Osteoblast (primary cell): ENCODE results near the gene CDH1. TPM values are rescaled to one million over a fixed set of nuclear protein-coding genes. Genes with fewer than 3 reads are reported as not detected.

ENCODE experiments used
- small RNA-seq: library from RNA; depleted of rRNA; stranded (forward); fragments of <200 nt; gene quantifications from one replicate; pipeline ENCODE3, GENCODE V24; 2012
- total RNA-seq: library from RNA; depleted of rRNA; stranded (reverse); fragments of >200 nt; gene quantifications from 2 replicates; pipeline ENCODE4 v1.2.3, GENCODE V29; 2012

The CDH1 gene
- total RNA-seq, 1 donor, result 1.1 TPM

Small RNA genes lying within 50 kb of the gene (small RNA-seq; reads per million reads assigned to genes)
- not detected for gene RNA5SP429

Other genes with a start within 250 kb of the CDH1 start
- 39.5 and 41.3 TPM in 2 replicates for gene ZFP90, start 198.0 kb upstream of the CDH1 start, total RNA-seq
- gene CDH3, start 92.0 kb upstream of the CDH1 start, total RNA-seq, result 0.36 and 0.59 TPM in 2 replicates
- gene TANGO6, start 106.2 kb downstream of the CDH1 start, total RNA-seq, result 38.0 and 47.4 TPM in 2 replicates